ENCODE data around the gene CRTC1. TPM values are rescaled to one million over a fixed set of nuclear protein-coding genes. Genes with fewer than 3 reads are reported as not detected.
A peak's percentile ranks its signal among the peaks of the same experiment; 100 is the strongest.

CRTC1 gene
- total and polyA plus RNA-seq, 7 donors: 4.5 to 12.5 (median 8.1) TPM

- DNase-seq (no peak), ATAC-seq (no peak)
- Histone ChIP-seq H3K4me3 (no peak overlapping the region), H3K27me3 (ENCODE audit: insufficient read depth in 3 of 3, low read length in 2 of 3) (no peaks in the 10 kb centered on the region), H3K4me1 (peaks cover 30% of the 10 kb centered on the region), H3K36me3 (ENCODE audit: insufficient read depth in 1 of 2, low read depth in 1 of 2) (no peaks in the 10 kb centered on the region), H3K27ac (no peak overlapping the region), H3K9me3 (no peaks in the 10 kb centered on the region)
- intact Hi-C loops (cut with DNase I): no loop called here
- TF ChIP-seq, protein P1, sequence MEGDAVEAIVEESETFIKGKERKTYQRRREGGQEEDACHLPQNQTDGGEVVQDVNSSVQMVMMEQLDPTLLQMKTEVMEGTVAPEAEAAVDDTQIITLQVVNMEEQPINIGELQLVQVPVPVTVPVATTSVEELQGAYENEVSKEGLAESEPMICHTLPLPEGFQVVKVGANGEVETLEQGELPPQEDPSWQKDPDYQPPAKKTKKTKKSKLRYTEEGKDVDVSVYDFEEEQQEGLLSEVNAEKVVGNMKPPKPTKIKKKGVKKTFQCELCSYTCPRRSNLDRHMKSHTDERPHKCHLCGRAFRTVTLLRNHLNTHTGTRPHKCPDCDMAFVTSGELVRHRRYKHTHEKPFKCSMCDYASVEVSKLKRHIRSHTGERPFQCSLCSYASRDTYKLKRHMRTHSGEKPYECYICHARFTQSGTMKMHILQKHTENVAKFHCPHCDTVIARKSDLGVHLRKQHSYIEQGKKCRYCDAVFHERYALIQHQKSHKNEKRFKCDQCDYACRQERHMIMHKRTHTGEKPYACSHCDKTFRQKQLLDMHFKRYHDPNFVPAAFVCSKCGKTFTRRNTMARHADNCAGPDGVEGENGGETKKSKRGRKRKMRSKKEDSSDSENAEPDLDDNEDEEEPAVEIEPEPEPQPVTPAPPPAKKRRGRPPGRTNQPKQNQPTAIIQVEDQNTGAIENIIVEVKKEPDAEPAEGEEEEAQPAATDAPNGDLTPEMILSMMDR (IDR thresholded peaks at IDR 0.05): no peak
- WGBS, 3 donors: 55 to 78% (median 61%) methylated on average over 13 of the region's 13 CpGs
Observed at GRCh38 chr19:18645035-18645511, 38.4 kb upstream of the CRTC1 start.

- Histone ChIP-seq H3K27ac (no peak overlapping the region), H3K36me3 (ENCODE audit: insufficient read depth in 1 of 2, low read depth in 1 of 2) (no peaks in the 10 kb centered on the region), H3K4me1 (peaks cover 44% of the 10 kb centered on the region), H3K4me3 (no peak overlapping the region), H3K27me3 (ENCODE audit: insufficient read depth in 3 of 3, low read length in 2 of 3) (no peaks in the 10 kb centered on the region), H3K9me3 (no peaks in the 10 kb centered on the region)
- ATAC-seq: no peak
- intact Hi-C loops (cut with DNase I): no loop called here
- 86 to 92% (median 86%) methylated on average over 34 of the region's 34 CpGs for WGBS, 3 donors
- no peak for DNase-seq
- TF ChIP-seq, protein P1 (IDR thresholded peaks at IDR 0.05): no peak
Observed at GRCh38 chr19:18646535-18647370, 36.7 kb upstream of the CRTC1 start.

DNA sequence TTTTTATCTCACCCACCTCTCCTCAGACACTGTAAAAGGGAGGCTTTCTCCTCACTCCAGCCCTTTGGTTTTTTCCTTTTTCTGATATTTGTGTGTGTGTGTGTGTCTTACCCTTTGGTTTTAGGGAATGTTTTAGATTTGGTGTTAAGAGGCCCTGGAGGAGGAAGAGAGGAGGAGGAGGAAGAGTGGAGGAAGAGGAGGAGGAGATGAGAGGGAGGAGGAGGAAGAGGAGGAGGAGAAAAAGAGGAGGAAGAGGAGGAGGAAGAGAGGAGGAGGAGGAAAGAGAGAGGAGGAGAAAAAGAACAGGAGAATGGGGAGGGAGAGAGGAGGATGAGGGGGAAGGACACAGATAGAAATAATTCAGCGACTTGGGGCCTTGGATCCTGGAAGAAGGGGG is 36.1 kb upstream of the CRTC1 start:
- no peak for DNase-seq
- no peak overlapping the region for H3K27ac ChIP-seq
- TF ChIP-seq, protein P1 (IDR thresholded peaks at IDR 0.05): no peak
- ATAC-seq: no peak
- no peaks in the 10 kb centered on the region for H3K9me3 ChIP-seq
- no peaks in the 10 kb centered on the region for H3K27me3 ChIP-seq (ENCODE audit: insufficient read depth in 3 of 3, low read length in 2 of 3)
- peaks cover 46% of the 10 kb centered on the region for H3K4me1 ChIP-seq
- WGBS, 3 donors: 60 to 82% (median 66%) methylated on average over 1 of the region's 1 CpG
- H3K36me3 ChIP-seq (ENCODE audit: insufficient read depth in 1 of 2, low read depth in 1 of 2): no peaks in the 10 kb centered on the region
- intact Hi-C loops (cut with DNase I): no loop called here
- no peak overlapping the region for H3K4me3 ChIP-seq

GRCh38 chr19:18647807-18648206 is 35.7 kb upstream of the CRTC1 start:
- Histone ChIP-seq H3K9me3 (no peaks in the 10 kb centered on the region), H3K27me3 (ENCODE audit: insufficient read depth in 3 of 3, low read length in 2 of 3) (no peaks in the 10 kb centered on the region), H3K27ac (peak overlapping the region; percentile 81), H3K4me1 (peaks cover 46% of the 10 kb centered on the region), H3K4me3 (no peak overlapping the region), H3K36me3 (ENCODE audit: insufficient read depth in 1 of 2, low read depth in 1 of 2) (no peaks in the 10 kb centered on the region)
- ATAC-seq: no peak
- DNase-seq: no peak
- WGBS, 3 donors: 88 to 93% (median 91%) methylated on average over 10 of the region's 10 CpGs
- intact Hi-C loops (cut with DNase I): no loop called here
- TF ChIP-seq, protein P1 (IDR thresholded peaks at IDR 0.05): no peak

Measured in psoas muscle (tissue), 8 donors.